Ishikawa (cell line): ENCODE measurements around the gene LEMD3.

Experiments used
- CEBPB ChIP-seq: IDR thresholded peaks from 2 replicates; pipeline ENCODE4 v1.6.1; 2012
- CREB1 ChIP-seq: IDR thresholded peaks from 2 replicates; pipeline ENCODE4 v1.6.1; 2012; ENCODE audit warnings: low read depth
- EGR1 ChIP-seq: IDR thresholded peaks from 2 replicates; pipeline ENCODE4 v1.6.1; 2012
- EP300 ChIP-seq: IDR thresholded peaks from 2 replicates; pipeline ENCODE4 v1.6.1; 2012; ENCODE audit warnings: borderline replicate concordance
- MAX ChIP-seq: IDR thresholded peaks from 2 replicates; pipeline ENCODE4 v1.6.1; 2012
- NFIC ChIP-seq: IDR thresholded peaks from 2 replicates; pipeline ENCODE4 v1.6.1; 2012
- RAD21 ChIP-seq: IDR thresholded peaks from 2 replicates; pipeline ENCODE4 v1.6.1; 2012; ENCODE audit warnings: low read depth
- REST ChIP-seq: IDR thresholded peaks from 2 replicates; pipeline ENCODE4 v1.6.1; 2012; ENCODE audit warnings: low read depth, mild to moderate bottlenecking
- TAF1 ChIP-seq: IDR thresholded peaks from 2 replicates; pipeline ENCODE4 v1.6.1; 2012; ENCODE audit warnings: low read depth, mild to moderate bottlenecking
- TCF12 ChIP-seq: IDR thresholded peaks from 2 replicates; pipeline ENCODE4 v1.6.1; 2012; ENCODE audit warnings: low read depth
- TEAD4 ChIP-seq: IDR thresholded peaks from 2 replicates; pipeline ENCODE4 v1.6.1; 2012
- YY1 ChIP-seq: IDR thresholded peaks from 2 replicates; pipeline ENCODE4 v1.6.1; 2012; ENCODE audit warnings: low read depth
- ZBTB7A ChIP-seq: IDR thresholded peaks from 2 replicates; pipeline ENCODE4 v1.6.1; 2012; ENCODE audit warnings: low read depth
- TF ChIP-seq, protein P1 (sequence below): IDR thresholded peaks from 2 replicates; pipeline ENCODE4 v1.6.1; 2012

DNA sequence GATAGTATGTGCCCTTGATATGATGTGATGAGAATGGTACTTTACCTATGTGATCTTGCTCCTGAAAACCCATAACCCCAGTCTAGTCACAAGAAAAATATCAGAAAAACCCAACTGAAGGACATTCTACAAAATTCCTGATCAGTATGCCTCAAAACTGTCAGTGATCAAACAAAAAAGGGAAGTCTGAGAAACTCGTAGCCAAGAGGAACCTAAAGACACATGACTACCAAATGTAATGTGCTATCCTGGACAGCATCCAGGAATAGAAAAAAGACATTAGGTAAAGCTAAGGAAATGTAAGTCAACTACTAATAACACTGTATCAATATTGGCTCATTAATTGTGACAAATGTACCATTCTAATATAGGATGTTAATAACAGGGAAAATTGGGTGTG is 44.1 kb upstream of the LEMD3 start:
- TF ChIP-seq TAF1: no peak
- no peak for TF ChIP-seq TEAD4
- TF ChIP-seq ZBTB7A: no peak
- TF ChIP-seq EP300: no peak
- no peak for TF ChIP-seq CEBPB
- no peak for TF ChIP-seq RAD21
- no peak for TF ChIP-seq MAX
- TF ChIP-seq, protein P1, sequence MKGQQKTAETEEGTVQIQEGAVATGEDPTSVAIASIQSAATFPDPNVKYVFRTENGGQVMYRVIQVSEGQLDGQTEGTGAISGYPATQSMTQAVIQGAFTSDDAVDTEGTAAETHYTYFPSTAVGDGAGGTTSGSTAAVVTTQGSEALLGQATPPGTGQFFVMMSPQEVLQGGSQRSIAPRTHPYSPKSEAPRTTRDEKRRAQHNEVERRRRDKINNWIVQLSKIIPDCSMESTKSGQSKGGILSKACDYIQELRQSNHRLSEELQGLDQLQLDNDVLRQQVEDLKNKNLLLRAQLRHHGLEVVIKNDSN: no peak
- no peak for TF ChIP-seq REST
- TF ChIP-seq CREB1: no peak
- TF ChIP-seq NFIC: no peak
- TF ChIP-seq TCF12: no peak
- no peak for TF ChIP-seq YY1
- no peak for TF ChIP-seq EGR1
